ENCODE results near the gene NMU. TPM values are rescaled to one million over a fixed set of nuclear protein-coding genes. Genes with fewer than 3 reads are reported as not detected.
"Not testable (repeated sequence)": the region's sequence is repeated elsewhere in the genome, so short reads cannot be mapped to it uniquely, and the experiment has no call there.

Gene NMU
- polyA plus RNA-seq, 4 donors, result 0.24 to 28.3 TPM; not detected in 2

DNA sequence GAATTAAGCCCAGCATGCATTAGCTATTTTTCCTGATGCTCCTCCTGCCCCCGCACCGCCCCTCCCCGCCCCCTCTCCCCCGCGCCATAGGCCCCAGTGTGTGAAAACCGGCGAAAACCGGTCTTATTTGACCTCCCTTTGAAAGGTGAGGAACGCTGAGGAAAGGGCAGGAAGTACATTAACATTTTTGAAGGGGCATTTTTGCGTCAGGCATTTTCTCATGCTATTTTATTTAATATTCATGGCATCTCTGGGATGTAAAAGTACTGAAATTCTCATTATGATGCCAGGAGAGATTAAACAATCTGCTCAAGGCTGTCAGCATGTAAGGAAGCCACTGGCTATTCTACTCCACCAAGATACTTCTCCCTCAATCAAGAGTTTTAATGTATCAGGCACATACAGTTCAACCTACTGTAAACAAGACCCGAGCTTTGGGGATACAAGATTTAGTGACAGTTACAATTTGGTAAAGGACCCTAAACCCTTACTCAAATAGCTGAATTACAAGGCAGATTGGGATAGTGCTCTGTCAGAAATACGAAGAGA, 1.2 kb upstream of the NMU start:
- H3K27me3 ChIP-seq (ENCODE audit: control insufficient read depth in 3 of 3, insufficient read depth in 3 of 3, low read length in 3 of 3), result peaks cover 7 to 40% (median 14%) of the 10 kb centered on the region in 3 donors
- H3K36me3 ChIP-seq (ENCODE audit: control insufficient read depth in 3 of 3, insufficient read depth in 2 of 3, low read depth in 1 of 3, low read length in 3 of 3), result no peaks in the 10 kb centered on the region
- FAIRE-seq (no peak), DNase-seq (peak in 1 of 2 donors; percentile 5)
- WGBS, 3 donors, result 14 to 25% (median 18%) methylated on average over 12 of the region's 12 CpGs
- no peaks in the 10 kb centered on the region for H3K9me3 ChIP-seq (ENCODE audit: control insufficient read depth in 2 of 2, insufficient read depth in 1 of 2, low read depth in 1 of 2, low read length in 1 of 2)
- no peak overlapping the region for H3K4me3 ChIP-seq (ENCODE audit: low read depth in 1 of 3, low read length in 3 of 3)
- peaks cover 0 to 4% (median 4%) of the 10 kb centered on the region in 3 donors for H3K4me1 ChIP-seq (ENCODE audit: control insufficient read depth in 3 of 3, insufficient read depth in 2 of 3, low read depth in 1 of 3, low read length in 2 of 3)
- no peak overlapping the region for H3K27ac ChIP-seq (ENCODE audit: low read depth in 1 of 3, low read length in 2 of 3)

DNA sequence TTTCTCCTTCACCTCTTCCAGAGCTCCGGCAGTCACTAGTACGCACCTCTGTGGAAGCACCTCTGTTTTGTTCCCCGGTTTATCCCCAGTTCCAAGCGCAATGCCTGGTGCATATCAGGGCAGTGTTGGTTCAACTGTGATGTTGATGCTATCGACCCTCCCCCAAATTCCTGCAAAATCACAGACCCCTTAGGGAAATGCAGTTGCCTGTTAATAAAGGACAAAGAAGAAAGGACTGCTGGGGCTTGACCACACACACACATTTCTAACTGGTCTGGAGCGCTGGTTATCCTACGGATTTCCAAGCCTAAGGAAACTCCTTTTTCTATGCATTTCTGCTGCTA, 530 bp upstream of the NMU start:
- WGBS, 3 donors, result 8 to 15% (median 8%) methylated on average over 7 of the region's 7 CpGs
- Histone ChIP-seq H3K27me3 (ENCODE audit: control insufficient read depth in 3 of 3, insufficient read depth in 3 of 3, low read length in 3 of 3) (peaks cover 7 to 40% (median 14%) of the 10 kb centered on the region in 3 donors), H3K36me3 (ENCODE audit: control insufficient read depth in 3 of 3, insufficient read depth in 2 of 3, low read depth in 1 of 3, low read length in 3 of 3) (no peaks in the 10 kb centered on the region), H3K4me1 (ENCODE audit: control insufficient read depth in 3 of 3, insufficient read depth in 2 of 3, low read depth in 1 of 3, low read length in 2 of 3) (peaks cover 0 to 4% (median 4%) of the 10 kb centered on the region in 3 donors), H3K27ac (ENCODE audit: low read depth in 1 of 3, low read length in 2 of 3) (no peak overlapping the region), H3K4me3 (ENCODE audit: low read depth in 1 of 3, low read length in 3 of 3) (no peak overlapping the region), H3K9me3 (ENCODE audit: control insufficient read depth in 2 of 2, insufficient read depth in 1 of 2, low read depth in 1 of 2, low read length in 1 of 2) (no peaks in the 10 kb centered on the region)
- FAIRE-seq (no peak), DNase-seq (peak in 1 of 2 donors; percentile 16)

DNA sequence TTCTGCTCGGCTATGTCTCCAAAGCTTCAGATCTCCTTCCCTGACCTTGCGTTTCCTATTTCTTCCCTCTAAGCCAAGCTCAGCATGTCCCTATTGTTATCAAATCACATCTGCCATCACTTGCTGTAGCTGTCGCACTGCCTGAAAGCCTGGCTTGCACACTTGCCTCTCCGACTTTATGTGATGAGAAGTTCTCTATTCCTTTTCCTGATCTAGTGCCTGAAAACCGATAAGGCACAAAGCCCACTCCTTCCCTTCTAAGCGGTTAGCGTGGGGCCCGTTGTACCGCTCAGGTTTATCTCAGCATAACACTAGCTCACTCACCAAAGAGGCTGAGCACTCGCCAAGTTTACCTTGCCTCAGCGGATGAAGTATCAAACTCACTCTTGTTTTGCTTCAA, 816 bp downstream of the NMU start:
- H3K36me3 ChIP-seq (ENCODE audit: control insufficient read depth in 3 of 3, insufficient read depth in 2 of 3, low read depth in 1 of 3, low read length in 3 of 3), result no peaks in the 10 kb centered on the region
- no peak overlapping the region for H3K4me3 ChIP-seq (ENCODE audit: low read depth in 1 of 3, low read length in 3 of 3)
- DNase-seq, result peak in 1 of 2 donors; percentile 3
- H3K9me3 ChIP-seq (ENCODE audit: control insufficient read depth in 2 of 2, insufficient read depth in 1 of 2, low read depth in 1 of 2, low read length in 1 of 2), result no peaks in the 10 kb centered on the region
- 3 to 7% (median 6%) methylated on average over 11 of the region's 11 CpGs for WGBS, 3 donors
- peaks cover 0 to 4% (median 4%) of the 10 kb centered on the region in 3 donors for H3K4me1 ChIP-seq (ENCODE audit: control insufficient read depth in 3 of 3, insufficient read depth in 2 of 3, low read depth in 1 of 3, low read length in 2 of 3)
- H3K27ac ChIP-seq (ENCODE audit: low read depth in 1 of 3, low read length in 2 of 3), result no peak overlapping the region
- peaks cover 7 to 40% (median 14%) of the 10 kb centered on the region in 3 donors for H3K27me3 ChIP-seq (ENCODE audit: control insufficient read depth in 3 of 3, insufficient read depth in 3 of 3, low read length in 3 of 3)
- FAIRE-seq, result no peak

DNA sequence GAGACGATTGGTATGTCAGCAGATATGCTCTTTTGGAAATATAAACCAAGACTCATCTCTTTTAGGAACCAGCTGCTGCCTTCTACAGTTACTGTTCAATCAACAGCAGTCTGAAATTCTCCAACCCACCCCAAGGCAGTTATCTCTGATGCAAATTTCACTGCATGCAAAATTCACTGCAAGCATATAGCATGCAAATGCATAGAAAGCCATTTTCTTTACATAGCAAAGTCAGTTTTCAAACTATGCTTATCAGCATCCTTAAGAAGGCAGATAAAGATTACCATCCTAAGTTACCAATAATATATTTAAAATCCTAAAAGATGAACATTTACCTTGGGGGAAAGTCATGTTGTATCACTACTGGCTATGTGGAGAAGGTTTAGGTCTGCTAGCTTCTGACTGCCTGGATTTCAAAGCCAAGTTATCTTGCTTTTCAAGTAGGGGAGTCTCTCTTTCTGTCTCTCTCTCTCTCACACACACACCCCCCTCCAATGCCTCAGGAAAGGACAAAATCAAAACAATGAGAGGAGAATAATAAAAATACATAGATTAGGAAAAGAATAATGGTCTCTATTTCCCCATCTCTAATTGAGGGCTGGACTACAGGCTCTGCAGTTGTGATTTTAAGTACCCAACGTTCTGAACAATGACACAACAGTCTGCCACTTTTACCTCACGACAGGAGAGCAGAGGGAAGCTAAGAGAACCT, 1.5 kb downstream of the NMU start:
- 24 to 29% (median 24%) methylated on average over 3 of the region's 3 CpGs for WGBS, 3 donors
- no peak for FAIRE-seq
- peaks cover 0 to 4% (median 4%) of the 10 kb centered on the region in 3 donors for H3K4me1 ChIP-seq (ENCODE audit: control insufficient read depth in 3 of 3, insufficient read depth in 2 of 3, low read depth in 1 of 3, low read length in 2 of 3)
- H3K27me3 ChIP-seq (ENCODE audit: control insufficient read depth in 3 of 3, insufficient read depth in 3 of 3, low read length in 3 of 3), result peaks cover 7 to 40% (median 14%) of the 10 kb centered on the region in 3 donors
- H3K4me3 ChIP-seq (ENCODE audit: low read depth in 1 of 3, low read length in 3 of 3), result no peak overlapping the region
- no peak overlapping the region for H3K27ac ChIP-seq (ENCODE audit: low read depth in 1 of 3, low read length in 2 of 3)
- no peaks in the 10 kb centered on the region for H3K9me3 ChIP-seq (ENCODE audit: control insufficient read depth in 2 of 2, insufficient read depth in 1 of 2, low read depth in 1 of 2, low read length in 1 of 2)
- no peak for DNase-seq
- H3K36me3 ChIP-seq (ENCODE audit: control insufficient read depth in 3 of 3, insufficient read depth in 2 of 3, low read depth in 1 of 3, low read length in 3 of 3), result no peaks in the 10 kb centered on the region

DNA sequence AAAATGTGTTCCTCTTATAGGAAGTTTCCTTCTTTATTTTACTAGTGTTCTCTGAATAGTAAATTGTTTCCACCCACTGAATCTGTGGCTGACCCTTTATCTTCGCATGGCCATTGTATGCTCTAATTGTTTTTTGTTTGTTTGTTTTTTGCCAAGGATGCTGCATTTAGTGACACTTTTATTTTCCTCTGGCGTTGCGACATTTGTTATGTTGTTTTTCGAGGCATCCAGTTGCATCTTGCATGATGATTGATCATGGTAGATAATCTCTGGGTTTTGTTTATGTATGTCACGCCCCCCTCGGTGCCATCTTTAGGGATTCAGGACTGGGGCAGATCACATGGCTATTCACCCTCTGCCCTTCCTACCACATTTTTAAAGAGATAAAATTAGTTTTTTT, 2.2 kb downstream of the NMU start:
- Histone ChIP-seq H3K9me3 (ENCODE audit: control insufficient read depth in 2 of 2, insufficient read depth in 1 of 2, low read depth in 1 of 2, low read length in 1 of 2) (no peaks in the 10 kb centered on the region), H3K4me1 (ENCODE audit: control insufficient read depth in 3 of 3, insufficient read depth in 2 of 3, low read depth in 1 of 3, low read length in 2 of 3) (peaks cover 0 to 4% (median 4%) of the 10 kb centered on the region in 3 donors), H3K36me3 (ENCODE audit: control insufficient read depth in 3 of 3, insufficient read depth in 2 of 3, low read depth in 1 of 3, low read length in 3 of 3) (no peaks in the 10 kb centered on the region), H3K4me3 (ENCODE audit: low read depth in 1 of 3, low read length in 3 of 3) (no peak overlapping the region), H3K27ac (ENCODE audit: low read depth in 1 of 3, low read length in 2 of 3) (no peak overlapping the region), H3K27me3 (ENCODE audit: control insufficient read depth in 3 of 3, insufficient read depth in 3 of 3, low read length in 3 of 3) (peaks cover 7 to 40% (median 14%) of the 10 kb centered on the region in 3 donors)
- DNase-seq (no peak), FAIRE-seq (no peak)
- whole genome bisulfite sequencing, 3 donors, result 59 to 62% (median 61%) methylated on average over 6 of the region's 6 CpGs

DNA sequence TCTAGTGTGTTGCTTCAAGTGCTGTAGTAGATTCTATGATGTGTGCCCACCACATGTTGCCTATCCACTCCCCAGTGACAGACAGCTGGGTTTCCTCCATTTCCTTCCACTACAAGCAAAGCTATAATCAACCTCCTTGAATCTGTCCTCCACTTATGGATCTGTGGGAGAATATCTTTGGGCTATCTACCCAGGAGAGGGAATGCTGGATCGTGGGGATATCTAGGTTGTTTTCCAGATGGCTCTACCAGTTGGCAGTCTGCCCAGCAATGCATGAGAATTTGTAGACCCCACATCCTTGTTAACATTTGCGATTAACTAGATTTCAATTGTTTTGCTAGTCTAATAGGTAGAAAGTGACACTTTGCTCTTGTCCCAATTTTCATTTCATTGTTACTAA, 10.3 kb downstream of the NMU start:
- no peak overlapping the region for H3K27ac ChIP-seq (ENCODE audit: low read depth in 1 of 3, low read length in 2 of 3)
- no peaks in the 10 kb centered on the region for H3K9me3 ChIP-seq (ENCODE audit: control insufficient read depth in 2 of 2, insufficient read depth in 1 of 2, low read depth in 1 of 2, low read length in 1 of 2)
- FAIRE-seq, result no peak
- no peak overlapping the region for H3K4me3 ChIP-seq (ENCODE audit: low read depth in 1 of 3, low read length in 3 of 3)
- no peaks in the 10 kb centered on the region for H3K4me1 ChIP-seq (ENCODE audit: control insufficient read depth in 3 of 3, insufficient read depth in 2 of 3, low read depth in 1 of 3, low read length in 2 of 3)
- no peaks in the 10 kb centered on the region for H3K36me3 ChIP-seq (ENCODE audit: control insufficient read depth in 3 of 3, insufficient read depth in 2 of 3, low read depth in 1 of 3, low read length in 3 of 3)
- no peaks in the 10 kb centered on the region for H3K27me3 ChIP-seq (ENCODE audit: control insufficient read depth in 3 of 3, insufficient read depth in 3 of 3, low read length in 3 of 3)
- WGBS, 3 donors, result 53 to 57% (median 53%) methylated on average over 2 of the region's 2 CpGs
- no peak for DNase-seq

DNA sequence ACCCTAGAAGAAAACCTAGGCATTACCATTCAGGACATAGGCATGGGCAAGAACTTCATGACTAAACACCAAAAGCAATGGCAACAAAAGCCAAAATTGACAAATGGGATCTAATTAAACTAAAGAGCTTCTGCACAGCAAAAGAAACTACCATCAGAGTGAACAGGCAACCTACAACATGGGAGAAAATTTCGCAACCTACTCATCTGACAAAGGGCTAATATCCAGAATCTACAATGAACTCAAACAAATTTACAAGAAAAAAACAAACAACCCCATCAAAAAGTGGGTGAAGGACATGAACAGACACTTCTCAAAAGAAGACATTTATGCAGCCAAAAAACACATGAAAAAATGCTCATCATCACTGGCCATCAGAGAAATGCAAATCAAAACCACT, 12.0 kb downstream of the NMU start:
- not testable (repeated sequence) for DNase-seq; H3K9me3 ChIP-seq (ENCODE audit: control insufficient read depth in 2 of 2, insufficient read depth in 1 of 2, low read depth in 1 of 2, low read length in 1 of 2); H3K4me1 ChIP-seq (ENCODE audit: control insufficient read depth in 3 of 3, insufficient read depth in 2 of 3, low read depth in 1 of 3, low read length in 2 of 3); H3K36me3 ChIP-seq (ENCODE audit: control insufficient read depth in 3 of 3, insufficient read depth in 2 of 3, low read depth in 1 of 3, low read length in 3 of 3); H3K27ac ChIP-seq (ENCODE audit: low read depth in 1 of 3, low read length in 2 of 3); H3K27me3 ChIP-seq (ENCODE audit: control insufficient read depth in 3 of 3, insufficient read depth in 3 of 3, low read length in 3 of 3); FAIRE-seq; H3K4me3 ChIP-seq (ENCODE audit: low read depth in 1 of 3, low read length in 3 of 3)
- WGBS, 3 donors, result 63 to 67% (median 64%) methylated on average over 1 of the region's 1 CpG

DNA sequence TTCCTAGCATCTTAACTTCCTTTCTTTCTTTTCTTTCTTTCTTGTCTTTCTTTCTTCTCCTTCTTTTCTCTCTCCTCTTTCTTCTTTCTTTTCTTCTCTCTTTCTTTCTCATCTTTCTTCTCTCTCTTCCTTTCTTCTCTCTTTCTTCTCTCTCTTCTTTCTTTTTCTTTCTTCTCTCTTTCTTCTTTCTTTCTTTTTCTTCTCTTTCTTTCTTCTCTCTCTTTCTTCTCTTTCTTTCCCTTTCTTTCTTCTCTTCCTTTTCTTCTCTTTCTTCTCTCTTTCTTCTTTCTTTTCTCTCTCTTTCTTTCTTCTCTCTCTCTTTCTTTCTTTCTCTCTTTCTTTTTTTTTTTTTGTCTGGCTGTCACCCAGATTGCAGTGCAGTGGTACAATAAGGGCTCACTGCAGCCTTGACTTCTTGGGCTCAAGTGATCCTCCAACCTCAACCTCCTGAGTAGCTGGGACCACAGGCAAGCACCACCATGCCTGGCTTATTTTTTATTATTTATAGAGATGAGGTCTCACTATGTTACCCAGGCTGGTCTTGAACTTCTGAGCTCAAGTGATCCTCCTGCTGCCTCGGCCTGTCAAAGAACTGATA, 17.5 kb downstream of the NMU start:
- WGBS, 3 donors, result 56 to 73% (median 63%) methylated on average over 1 of the region's 1 CpG
- no peaks in the 10 kb centered on the region for H3K27me3 ChIP-seq (ENCODE audit: control insufficient read depth in 3 of 3, insufficient read depth in 3 of 3, low read length in 3 of 3)
- H3K9me3 ChIP-seq (ENCODE audit: control insufficient read depth in 2 of 2, insufficient read depth in 1 of 2, low read depth in 1 of 2, low read length in 1 of 2), result no peaks in the 10 kb centered on the region
- no peak for FAIRE-seq
- DNase-seq, result no peak
- H3K4me3 ChIP-seq (ENCODE audit: low read depth in 1 of 3, low read length in 3 of 3), result no peak overlapping the region
- no peaks in the 10 kb centered on the region for H3K4me1 ChIP-seq (ENCODE audit: control insufficient read depth in 3 of 3, insufficient read depth in 2 of 3, low read depth in 1 of 3, low read length in 2 of 3)
- H3K27ac ChIP-seq (ENCODE audit: low read depth in 1 of 3, low read length in 2 of 3), result no peak overlapping the region
- H3K36me3 ChIP-seq (ENCODE audit: control insufficient read depth in 3 of 3, insufficient read depth in 2 of 3, low read depth in 1 of 3, low read length in 3 of 3), result no peaks in the 10 kb centered on the region
